ENCODE results near the gene FGF16. TPM values are rescaled to one million over a fixed set of nuclear protein-coding genes. Genes with fewer than 3 reads are reported as not detected.

The FGF16 gene
- total and polyA plus RNA-seq, 7 donors, result 0.05 to 0.47 (median 0.13) TPM; not detected in 2

- no peaks in the 10 kb centered on the region for H3K9me3 ChIP-seq
- no peak overlapping the region for H3K4me3 ChIP-seq
- H3K27ac ChIP-seq, result no peak overlapping the region
- DNase-seq (no peak), ATAC-seq (no peak)
- no peaks in the 10 kb centered on the region for H3K4me1 ChIP-seq
- H3K27me3 ChIP-seq (ENCODE audit: insufficient read depth in 3 of 3, low read length in 2 of 3), result peaks cover 0 to 38% (median 2%) of the 10 kb centered on the region in 3 donors
- WGBS, 3 donors, result 58 to 71% (median 68%) methylated on average over 3 of the region's 3 CpGs
- no peaks in the 10 kb centered on the region for H3K36me3 ChIP-seq (ENCODE audit: insufficient read depth in 1 of 2, low read depth in 1 of 2)
- intact Hi-C loops (cut with DNase I), result no loop called here
- TF ChIP-seq, protein P1, sequence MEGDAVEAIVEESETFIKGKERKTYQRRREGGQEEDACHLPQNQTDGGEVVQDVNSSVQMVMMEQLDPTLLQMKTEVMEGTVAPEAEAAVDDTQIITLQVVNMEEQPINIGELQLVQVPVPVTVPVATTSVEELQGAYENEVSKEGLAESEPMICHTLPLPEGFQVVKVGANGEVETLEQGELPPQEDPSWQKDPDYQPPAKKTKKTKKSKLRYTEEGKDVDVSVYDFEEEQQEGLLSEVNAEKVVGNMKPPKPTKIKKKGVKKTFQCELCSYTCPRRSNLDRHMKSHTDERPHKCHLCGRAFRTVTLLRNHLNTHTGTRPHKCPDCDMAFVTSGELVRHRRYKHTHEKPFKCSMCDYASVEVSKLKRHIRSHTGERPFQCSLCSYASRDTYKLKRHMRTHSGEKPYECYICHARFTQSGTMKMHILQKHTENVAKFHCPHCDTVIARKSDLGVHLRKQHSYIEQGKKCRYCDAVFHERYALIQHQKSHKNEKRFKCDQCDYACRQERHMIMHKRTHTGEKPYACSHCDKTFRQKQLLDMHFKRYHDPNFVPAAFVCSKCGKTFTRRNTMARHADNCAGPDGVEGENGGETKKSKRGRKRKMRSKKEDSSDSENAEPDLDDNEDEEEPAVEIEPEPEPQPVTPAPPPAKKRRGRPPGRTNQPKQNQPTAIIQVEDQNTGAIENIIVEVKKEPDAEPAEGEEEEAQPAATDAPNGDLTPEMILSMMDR (IDR thresholded peaks at IDR 0.05), result no peak
These were observed 3.2 kb downstream of the FGF16 start for GRCh38 chrX:77450415-77450814.

DNA sequence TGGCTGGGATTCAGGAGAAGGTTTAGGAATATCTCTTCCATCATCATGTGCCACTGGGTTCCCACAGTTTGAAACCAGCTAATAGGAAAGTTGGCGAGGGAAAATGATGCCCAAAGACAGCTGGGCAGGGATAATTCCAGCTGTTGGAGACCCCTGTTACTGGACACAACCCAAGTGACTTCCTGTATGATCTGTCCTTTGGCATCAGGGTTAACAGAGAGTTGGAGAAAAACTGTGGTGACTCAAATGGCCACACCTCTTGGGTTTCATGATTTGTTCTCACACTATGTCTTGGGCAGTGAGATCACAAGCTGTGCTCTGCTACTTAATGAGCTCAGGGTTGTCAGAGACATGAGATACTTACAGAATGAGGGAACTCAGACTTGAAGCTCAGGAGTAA is 3.8 kb downstream of the FGF16 start:
- 18 to 71% (median 42%) methylated on average over 1 of the region's 1 CpG for WGBS, 3 donors
- DNase-seq (no peak), ATAC-seq (peak in 1 of 4 donors; percentile 41)
- Histone ChIP-seq H3K9me3 (no peaks in the 10 kb centered on the region), H3K27ac (no peak overlapping the region), H3K4me3 (no peak overlapping the region), H3K4me1 (no peaks in the 10 kb centered on the region), H3K36me3 (ENCODE audit: insufficient read depth in 1 of 2, low read depth in 1 of 2) (no peaks in the 10 kb centered on the region), H3K27me3 (ENCODE audit: insufficient read depth in 3 of 3, low read length in 2 of 3) (peaks cover 0 to 32% (median 2%) of the 10 kb centered on the region in 3 donors)
- TF ChIP-seq, protein P1 (IDR thresholded peaks at IDR 0.05), result no peak
- intact Hi-C loops (cut with DNase I), result no loop called here

- Histone ChIP-seq H3K4me1 (no peaks in the 10 kb centered on the region), H3K4me3 (no peak overlapping the region), H3K9me3 (no peaks in the 10 kb centered on the region), H3K27me3 (ENCODE audit: insufficient read depth in 3 of 3, low read length in 2 of 3) (peaks cover 0 to 18% (median 0%) of the 10 kb centered on the region in 3 donors), H3K27ac (no peak overlapping the region), H3K36me3 (ENCODE audit: insufficient read depth in 1 of 2, low read depth in 1 of 2) (no peaks in the 10 kb centered on the region)
- TF ChIP-seq, protein P1 (IDR thresholded peaks at IDR 0.05), result no peak
- WGBS, 3 donors, result 69 to 76% (median 69%) methylated on average over 2 of the region's 2 CpGs
- intact Hi-C loops (cut with DNase I), result no loop called here
- no peak for ATAC-seq
- no peak for DNase-seq
These were observed 6.0 kb downstream of the FGF16 start for GRCh38 chrX:77453190-77453589.

GRCh38 chrX:77455437-77455836 is 8.2 kb downstream of the FGF16 start:
- ATAC-seq (no peak), DNase-seq (no peak)
- Histone ChIP-seq H3K4me3 (no peak overlapping the region), H3K27me3 (ENCODE audit: insufficient read depth in 3 of 3, low read length in 2 of 3) (peaks cover 0 to 19% (median 0%) of the 10 kb centered on the region in 3 donors), H3K27ac (no peak overlapping the region), H3K4me1 (no peaks in the 10 kb centered on the region), H3K9me3 (no peaks in the 10 kb centered on the region), H3K36me3 (ENCODE audit: insufficient read depth in 1 of 2, low read depth in 1 of 2) (no peaks in the 10 kb centered on the region)
- TF ChIP-seq, protein P1 (IDR thresholded peaks at IDR 0.05), result no peak
- 73 to 83% (median 78%) methylated on average over 2 of the region's 2 CpGs for WGBS, 3 donors
- intact Hi-C loops (cut with DNase I), result no loop called here

- Histone ChIP-seq H3K27ac (no peak overlapping the region), H3K27me3 (ENCODE audit: insufficient read depth in 3 of 3, low read length in 2 of 3) (no peaks in the 10 kb centered on the region), H3K36me3 (ENCODE audit: insufficient read depth in 1 of 2, low read depth in 1 of 2) (no peaks in the 10 kb centered on the region), H3K4me1 (no peaks in the 10 kb centered on the region), H3K9me3 (peaks cover 2% of the 10 kb centered on the region), H3K4me3 (no peak overlapping the region)
- TF ChIP-seq, protein P1 (IDR thresholded peaks at IDR 0.05), result no peak
- DNase-seq (no peak), ATAC-seq (no peak)
- intact Hi-C loops (cut with DNase I), result no loop called here
- 74 to 84% (median 83%) methylated on average over 5 of the region's 5 CpGs for WGBS, 3 donors
These were observed 36.9 kb downstream of the FGF16 start for GRCh38 chrX:77484045-77484444.

Measured in psoas muscle (tissue), 8 donors.